NOMO-1 treated with dmso at 0.1 percent for 144 hours (cell line): Measurements from ENCODE around the gene INTS15.

Source experiments
- DNase-seq: peaks from one replicate; lab custom pipeline; 2025; ENCODE audit not compliant: unreplicated experiment; lab: John Stamatoyannopoulos, UW

The INTS15 gene

DNA sequence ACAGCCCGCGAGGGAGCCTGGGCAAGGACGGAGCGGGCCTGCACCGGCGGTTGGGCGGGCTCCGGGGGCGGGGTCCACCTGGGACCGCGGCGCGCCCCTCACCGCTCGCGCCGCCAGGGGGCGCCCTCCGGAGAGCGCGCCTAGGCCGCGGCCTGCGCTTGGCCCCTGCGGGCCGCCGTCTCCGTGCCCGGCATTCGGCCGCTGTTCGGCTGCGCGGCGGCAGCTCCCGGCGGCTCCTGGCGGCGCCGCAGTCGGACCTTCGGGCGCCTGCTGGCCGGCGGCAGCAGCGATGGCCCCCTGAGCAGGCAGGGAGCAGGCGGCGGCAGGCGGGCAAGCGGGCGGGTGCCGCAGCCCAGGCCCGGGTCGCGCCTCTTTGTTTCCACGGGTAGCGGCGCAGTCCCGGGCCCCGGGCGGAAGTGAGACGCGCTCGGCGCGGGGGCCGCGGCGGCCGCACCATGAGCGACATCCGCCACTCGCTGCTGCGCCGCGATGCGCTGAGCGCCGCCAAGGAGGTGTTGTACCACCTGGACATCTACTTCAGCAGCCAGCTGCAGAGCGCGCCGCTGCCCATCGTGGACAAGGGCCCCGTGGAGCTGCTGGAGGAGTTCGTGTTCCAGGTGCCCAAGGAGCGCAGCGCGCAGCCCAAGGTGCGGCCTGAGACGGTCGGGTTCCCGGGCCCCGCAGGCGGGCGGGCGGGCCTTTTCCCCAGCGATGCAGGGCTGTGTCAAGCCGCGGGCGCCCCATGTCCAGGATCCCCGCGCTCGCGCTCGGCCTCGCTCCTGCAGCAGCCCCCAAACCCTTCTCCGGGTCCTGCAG is at the start of gene INTS15:
Gene INTS15, plus strand, starts transcription at position 193 of the 816 bp plus-strand sequence. Its CDS starts 263 bp downstream, at position 456.
- DNase-seq: peak; percentile 68

DNA sequence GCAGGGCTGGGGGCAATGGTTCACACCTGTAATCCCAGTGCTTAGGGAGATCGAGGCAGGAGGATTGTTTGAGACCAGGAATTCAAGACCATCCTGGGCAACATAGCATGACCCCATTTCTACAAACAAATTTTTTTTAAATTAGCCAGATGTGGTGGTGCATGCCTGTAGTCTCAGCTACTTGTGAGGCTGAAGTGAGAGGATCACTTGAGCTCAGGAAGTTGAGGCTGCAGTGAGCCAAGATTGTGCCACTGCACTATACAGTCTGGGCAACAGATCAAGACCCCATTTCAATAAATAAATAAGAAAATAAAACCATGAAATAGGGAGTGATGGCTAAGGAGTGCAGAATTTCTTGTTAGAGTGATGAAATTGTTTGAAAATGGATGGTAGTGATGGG is 47.5 kb upstream of the INTS15 start:
- DNase-seq: no peak

DNA sequence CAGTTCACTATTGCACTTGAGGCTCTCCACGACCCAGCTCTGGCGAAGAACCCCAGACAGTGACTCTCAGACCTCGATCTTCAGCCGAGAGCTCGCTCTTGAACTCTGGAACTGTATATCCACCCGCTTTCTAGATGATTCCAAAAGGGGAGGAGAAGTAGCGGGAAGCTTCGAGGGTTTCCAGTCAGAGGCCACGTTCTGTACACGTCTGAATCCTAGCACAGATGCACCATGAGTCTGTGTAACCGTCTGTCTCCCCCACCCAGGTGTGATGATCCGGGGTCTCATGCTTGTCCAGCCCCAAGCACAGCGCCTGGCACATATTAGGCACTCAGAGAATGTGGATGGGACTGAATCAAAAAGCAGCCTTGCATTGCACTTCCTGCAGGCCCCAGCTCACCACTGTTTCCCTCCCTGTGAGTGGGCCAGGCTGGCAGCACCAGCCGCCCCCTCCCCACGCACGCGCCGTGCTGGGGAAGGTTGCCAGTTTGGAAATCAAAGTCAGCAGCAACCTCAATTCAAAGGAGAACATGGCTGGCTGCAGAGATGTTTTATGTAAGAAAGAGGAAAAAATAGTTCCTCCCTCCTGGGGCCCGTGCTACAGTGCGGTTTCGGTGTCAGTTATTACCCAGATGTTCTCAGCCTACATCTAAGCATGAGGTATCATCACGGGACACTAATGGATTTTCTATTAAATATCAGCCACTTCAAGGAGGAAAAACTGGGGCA is 44.3 kb upstream of the INTS15 start:
- DNase-seq: peak; percentile 37

DNA sequence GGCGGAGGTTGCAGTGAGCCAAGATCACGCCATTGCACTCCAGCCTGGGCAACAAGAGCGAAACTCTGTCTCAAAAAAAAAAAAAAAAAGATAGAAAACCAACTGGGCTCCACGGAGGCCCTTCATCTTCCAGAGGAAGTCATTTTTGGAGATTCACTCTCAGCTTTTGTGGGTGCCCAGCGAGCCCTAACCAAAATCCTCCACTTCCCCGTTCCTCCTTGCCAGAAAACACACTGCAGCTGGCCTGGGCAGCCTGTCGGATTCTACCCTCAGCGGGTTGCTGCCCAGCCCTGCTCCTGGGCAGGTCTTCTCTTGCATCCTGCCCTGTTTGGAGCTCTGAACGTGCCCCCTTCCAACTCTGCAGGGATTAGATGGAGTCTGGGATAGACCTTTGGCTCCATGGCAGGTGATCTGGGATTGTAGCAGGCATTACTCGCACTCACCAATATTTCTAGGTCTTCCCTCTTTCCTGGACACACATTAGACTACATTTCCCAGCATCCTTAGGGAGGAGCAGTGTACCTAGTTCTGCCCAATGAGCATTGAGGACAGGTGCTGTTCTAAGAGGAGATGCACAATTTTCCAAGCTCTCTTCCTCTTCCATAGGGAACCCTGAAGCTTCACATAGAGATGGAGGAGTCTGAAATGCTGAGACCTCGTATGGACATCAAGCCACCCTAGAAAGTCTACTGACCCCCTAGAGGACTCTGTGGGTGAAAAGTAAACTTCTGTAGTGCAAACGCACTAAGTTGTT is 43.1 kb upstream of the INTS15 start:
- no peak for DNase-seq

DNA sequence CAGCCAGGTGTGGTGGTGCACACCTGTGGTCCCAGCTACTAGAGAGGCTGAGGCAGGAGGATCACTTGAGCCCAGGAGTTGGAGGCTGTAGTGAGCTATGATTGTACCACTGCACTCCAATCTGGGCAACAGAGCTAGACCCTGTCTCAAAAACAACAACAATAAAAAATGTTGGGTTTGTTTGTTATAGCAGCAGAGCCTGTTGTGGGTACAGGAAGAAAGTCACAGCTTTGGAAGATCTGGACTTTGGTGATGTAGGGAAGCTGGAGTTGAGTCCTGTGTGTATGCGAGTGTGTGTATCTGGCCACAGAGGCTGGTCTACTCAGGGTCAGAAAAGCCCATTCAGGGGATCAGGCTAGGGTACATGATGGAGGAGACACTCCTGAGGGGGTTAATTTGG is 42.4 kb upstream of the INTS15 start:
- no peak for DNase-seq

DNA sequence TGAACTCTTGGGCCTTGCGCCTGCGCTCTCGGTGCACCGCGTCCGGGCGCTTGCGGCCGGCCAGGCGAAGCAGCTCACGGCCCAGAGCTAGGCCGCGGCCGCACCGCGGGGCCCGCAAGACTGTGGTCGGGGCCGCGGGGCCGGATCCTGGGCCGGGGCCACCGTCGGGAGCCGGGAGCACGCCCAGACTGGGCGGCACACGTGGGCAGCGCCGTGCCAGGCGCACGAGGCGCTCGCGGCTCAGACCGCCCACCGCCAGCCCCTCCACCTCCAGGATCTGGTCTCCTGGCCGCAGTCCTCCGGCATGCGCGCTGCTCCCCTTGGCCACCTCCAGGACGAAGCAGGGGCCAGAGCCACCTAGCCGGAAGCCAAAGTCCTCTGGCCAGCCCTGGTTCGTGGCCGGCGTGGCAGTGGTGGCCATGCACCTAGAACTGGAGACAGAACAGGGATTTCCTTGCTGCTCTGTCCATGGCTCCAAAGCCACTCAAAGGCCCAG is 38.8 kb upstream of the INTS15 start, which contains the start of gene GRID2IP:
Gene GRID2IP, minus strand, starts transcription at position 446 of the 496 bp plus-strand sequence. Its CDS starts 25 bp downstream, at position 421.
- no peak for DNase-seq

DNA sequence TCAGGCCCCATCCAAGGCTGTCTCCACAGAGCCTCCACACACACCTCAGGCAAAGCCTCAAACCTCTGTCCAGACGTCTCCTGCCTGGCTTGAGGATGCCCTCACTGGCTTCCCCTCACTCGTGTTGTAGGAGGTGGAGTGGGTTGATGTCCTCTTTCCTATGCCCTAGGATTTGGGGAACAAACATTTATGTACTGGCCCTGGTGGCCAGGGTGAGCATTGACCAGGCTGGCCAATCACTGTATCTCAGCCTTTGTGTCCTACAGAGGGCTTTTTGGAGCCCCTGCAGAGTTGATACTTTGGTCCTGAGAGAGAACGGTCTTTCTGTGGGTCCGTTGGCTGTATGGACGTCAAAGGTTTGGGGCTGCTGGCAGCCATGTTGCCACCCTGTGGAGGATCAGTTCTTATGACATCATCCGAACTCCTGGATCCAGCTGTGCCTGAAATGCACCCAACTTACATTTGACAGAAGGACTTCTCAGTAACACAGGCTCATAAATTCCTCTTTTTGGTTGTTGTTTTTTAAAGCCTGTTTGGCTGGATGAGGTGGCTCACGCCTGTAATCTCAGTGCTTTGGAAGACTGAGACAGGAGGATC is 36.3 kb upstream of the INTS15 start:
- DNase-seq: no peak

DNA sequence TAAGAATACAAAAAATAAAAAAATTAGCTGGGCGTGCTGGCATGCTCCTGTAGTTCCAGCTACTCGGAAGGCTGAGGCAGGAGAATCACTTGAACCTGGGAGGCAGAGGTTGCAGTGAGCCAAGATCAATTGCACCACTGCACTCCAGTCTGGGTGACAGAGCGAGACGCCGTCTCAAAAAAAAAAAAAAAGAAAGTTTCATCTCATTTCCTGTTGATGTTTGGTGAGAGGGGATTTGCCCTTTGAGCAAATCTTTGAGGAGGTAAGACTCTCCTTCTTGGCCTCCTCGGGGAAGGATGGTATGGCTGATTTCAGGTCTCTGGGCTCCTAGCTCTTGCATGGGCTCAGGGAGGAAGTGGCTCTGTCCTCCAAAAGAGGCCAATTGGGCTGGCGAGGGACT is 35.0 kb upstream of the INTS15 start:
- DNase-seq: no peak

DNA sequence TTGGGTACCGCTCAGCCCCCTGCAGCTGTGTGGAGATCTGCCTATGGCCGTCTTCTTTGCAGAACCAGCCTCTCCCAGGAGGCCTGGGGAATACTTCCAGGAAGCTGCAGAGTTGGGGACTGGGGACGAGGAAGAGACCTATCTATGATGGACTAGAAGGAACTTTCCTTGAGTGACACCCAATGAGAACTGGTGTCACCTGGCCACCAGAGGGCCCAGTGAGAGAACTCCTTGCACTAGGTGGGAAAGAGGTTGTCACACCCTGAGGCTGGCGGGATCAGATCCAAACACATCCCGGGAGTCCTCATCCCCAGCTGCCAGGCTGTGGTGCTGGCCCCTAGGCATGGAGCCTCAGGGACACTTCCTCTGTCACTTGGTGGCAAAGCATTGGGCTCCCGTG is 33.6 kb upstream of the INTS15 start:
- DNase-seq: no peak

DNA sequence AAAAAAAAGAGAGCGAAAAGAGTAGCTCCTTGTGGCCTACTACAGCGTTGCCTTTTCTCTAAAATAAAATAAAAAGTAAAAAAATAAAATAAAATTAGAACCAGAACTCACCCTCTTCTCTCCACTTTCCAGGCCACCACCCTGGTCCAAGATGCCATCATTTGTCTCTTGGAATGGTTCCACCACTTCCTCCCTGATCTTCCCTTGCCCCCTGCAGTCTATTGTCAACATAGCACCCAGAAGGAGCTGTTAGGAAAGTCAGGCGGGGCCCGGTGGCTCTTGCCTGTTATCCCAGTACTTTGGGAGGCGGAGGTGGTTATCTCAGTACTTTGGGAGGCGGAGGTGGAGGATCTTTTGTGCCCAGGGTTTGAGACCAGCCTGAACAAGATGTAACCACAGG is 31.0 kb upstream of the INTS15 start:
- DNase-seq: no peak

DNA sequence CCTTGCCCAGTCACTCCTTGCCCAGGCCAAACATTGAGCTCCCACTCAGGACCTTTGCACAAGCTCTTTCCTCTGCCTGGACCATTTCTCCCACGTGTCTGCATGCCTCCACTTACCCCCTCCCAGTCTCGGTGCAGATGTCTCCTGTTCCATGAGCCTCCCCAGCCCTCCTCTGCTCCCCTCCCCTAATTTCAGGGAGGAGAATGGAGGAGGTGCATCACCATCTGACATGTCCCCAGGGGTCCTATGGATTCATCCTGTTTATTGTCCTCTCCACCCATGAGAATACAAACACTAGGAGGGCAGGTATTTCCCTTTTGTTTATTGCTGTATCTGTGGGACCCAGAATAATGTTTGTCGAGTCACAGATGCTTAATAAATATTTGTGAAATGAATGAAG is 29.9 kb upstream of the INTS15 start:
- no peak for DNase-seq

DNA sequence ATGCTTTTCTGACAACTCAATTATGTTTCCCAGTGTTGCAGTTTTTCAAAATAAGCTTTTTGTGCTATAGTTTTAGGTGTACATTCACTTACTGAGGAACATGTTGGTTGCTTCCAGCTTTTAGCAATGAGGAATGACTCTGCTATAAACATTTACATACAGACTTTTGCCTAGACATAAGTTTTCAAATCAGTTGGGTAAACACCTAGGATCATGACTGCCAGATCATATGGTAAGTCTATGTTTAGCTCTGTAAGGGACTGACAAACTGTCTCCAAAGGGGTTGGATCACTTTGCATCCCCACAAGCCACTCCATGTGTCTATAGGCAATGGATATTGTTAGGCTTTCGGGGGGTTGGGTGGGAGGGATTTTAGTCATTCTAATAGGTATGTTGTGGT is 27.7 kb upstream of the INTS15 start:
- DNase-seq: no peak

DNA sequence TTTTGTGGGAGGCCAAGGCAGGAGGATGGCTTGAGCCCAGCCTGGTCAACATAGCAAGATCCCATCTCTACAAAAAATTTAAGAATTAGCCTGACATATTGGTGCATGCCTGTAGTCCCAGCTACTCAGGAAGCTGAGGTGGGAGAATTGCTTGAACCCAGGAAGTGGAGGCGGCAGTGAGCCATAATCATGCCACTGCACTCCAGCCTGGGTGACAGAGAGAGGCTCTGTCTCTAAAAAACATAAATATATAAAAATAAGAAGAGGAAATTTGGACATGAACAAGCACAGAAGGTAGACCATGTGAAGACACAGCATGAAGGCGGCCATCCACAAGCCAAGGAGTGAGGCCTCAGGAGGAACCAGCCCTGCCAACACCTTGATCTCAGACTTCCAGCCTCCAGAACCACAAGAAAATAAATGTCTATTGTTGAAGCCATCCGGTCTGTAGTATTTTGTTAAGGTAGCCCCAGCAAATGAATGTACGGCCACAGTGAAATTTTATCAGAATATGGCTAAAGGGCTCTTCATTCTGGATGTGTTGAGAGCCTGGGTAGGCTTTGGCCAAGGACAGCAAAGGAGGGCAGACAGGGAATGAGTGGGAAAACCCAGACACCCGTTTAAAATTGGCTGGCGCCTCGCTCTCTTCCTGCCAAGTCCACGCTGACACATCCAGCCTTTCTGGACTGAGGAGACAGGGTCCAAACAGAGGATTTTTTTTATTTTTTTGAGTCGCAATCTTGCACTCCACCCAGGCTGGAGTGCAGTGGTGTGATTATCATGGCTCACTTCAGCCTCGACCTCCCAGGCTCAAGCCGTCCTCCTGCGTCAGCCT is 25.7 kb upstream of the INTS15 start:
- DNase-seq: no peak

DNA sequence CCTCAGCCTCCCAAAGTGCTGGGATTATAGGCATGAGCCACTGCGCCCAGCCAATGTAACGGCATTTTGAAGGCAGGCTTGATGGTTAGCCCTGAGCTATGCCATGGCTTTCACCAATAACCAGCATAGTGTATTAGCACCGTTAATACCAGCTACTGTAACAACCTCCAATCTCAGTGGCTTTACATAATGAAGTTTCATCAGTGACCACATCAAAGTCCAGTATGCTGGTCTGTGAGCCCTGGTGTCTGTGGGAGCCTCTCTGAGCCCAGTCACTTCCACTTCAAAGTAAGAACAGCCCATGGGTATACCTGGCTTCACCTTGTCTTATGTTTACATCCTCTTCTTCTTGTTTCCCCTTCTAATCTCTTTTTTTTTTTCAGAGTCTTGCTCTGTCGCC is 24.2 kb upstream of the INTS15 start:
- no peak for DNase-seq

DNA sequence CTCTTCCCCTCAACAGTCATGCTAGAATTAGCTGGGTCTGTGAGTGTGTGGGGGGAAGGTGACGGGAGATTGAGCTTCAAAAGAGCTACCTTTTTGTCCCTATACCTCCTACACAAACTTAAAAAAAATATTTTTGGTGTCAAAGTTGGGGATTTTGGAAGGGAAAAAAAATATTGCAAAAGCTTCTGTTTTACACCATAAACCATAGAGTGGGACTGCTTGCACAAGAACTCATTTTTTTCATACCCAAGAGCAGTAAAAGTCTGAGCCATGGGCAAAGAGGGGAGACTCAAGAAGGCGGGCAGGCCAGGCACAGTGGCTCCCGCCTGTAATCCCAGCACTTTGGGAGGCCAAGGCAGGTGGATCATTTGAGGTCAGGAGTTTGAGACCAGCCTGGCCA is 21.9 kb upstream of the INTS15 start:
- no peak for DNase-seq

DNA sequence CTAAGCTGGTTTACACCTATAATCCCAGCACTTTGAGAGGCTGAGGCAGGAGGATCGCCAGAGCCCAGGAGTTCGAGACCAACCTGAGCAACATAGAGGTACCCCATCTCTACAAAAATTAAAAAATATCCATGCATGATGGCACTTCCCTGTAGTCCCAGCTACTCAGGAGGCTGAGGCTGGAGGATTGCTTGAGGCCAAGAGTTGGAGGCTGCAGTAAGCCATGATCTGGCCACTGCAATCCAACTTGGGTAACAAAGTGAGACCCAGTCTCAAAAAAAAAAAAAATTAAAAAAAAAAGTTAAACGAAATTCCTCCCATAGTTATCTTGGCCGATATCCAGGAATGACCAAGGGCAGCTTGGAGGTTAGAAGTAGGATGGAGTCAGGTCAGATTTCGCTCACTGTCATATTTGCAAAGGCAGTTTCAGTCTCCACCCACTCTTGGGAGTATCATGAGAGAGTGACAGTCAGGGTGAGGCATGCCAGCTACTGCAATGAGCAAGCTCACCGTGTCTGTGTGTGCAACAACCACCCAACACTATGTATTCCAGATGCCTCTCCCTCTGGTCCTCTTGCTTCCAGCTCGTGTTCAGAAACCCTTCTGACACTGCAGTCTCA is 18.6 kb upstream of the INTS15 start:
- DNase-seq: no peak

DNA sequence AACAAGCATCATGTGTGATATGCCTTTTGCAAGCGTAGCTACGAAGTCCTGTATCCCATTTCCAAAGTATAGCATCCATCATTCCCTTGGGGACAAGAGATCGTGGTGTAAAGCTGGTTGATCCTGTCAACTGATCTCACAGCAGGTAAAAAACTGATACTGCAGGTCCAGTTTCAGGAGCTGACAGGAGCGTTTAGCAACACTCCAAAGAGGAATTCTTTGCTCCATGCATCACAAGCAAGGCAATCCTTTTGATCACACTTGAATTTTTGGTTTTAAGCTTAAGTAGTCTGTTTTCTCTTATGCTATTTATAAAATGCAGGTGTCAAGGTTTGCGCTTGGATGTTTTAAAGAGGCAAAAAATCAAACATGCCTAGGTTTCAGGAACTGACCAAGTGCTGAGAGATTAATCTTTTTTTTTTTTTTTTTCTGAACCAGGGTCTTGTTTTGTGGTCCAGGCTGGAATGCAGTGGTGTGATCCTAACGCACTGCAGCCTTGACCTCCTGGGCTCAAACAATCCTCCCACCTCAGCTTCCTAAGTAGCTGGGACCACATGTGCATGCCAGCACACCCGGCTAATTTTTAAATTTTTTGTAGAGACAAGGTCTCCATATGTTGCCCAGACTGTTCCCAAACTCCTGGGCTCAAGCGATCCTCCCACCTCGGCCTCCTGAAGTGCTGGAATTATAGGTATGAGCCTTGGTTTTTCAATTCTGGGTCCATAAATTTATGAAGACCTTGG is 14.4 kb upstream of the INTS15 start:
- DNase-seq: no peak

DNA sequence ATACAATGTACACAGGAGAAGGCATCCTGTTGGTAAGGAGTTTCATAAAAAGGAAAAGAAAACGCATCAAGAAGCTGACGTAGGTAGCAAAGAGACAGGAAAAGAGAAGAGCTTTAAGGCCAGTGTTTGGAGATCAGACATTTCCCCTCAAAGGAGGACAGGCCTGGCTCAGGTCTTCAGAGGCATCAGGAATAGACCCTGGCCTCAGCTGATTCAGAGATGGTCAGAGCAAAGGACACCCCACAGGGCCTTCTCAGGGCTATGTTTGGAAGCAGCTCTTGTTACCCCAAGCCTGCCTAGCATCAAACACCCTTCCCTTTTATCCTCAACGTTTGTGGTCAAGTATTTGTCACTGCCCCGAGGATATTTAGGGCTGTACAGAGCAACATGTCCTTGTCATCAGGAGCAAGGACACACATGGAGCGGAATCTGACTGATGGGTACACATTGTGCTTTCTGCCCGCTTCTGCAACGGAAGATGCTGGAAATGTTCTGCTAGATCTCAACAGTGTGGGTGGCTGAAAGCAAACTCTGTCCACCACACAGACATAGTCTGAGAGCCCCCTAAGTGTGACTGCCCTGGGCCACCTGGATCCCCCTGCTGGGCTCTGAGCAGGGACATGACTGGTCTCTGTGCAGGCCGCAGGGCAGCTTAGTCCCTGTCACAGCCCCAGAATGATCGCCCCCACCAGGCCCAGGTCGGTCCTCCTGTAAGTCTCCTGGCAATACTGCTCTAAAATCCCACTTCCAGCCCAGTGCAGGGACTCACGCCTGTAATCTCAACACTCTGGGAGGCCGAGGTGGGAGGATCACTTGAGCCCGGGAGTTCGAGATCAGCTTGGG is 13.6 kb upstream of the INTS15 start:
- no peak for DNase-seq
